Measurements from ENCODE around the gene PITPNM3.

- TF ChIP-seq CEBPB (IDR thresholded peaks at IDR 0.05) (no peak), EP300 (IDR thresholded peaks at IDR 0.05; ENCODE audit: borderline replicate concordance) (no peak), USF1 (IDR thresholded peaks at IDR 0.05) (no peak), CREB1 (IDR thresholded peaks at IDR 0.05; ENCODE audit: low read depth) (no peak)
Observed at GRCh38 chr17:6453279-6454024, 102.9 kb downstream of the PITPNM3 start.

All from Ishikawa (cell line).